Measurements from ENCODE around the gene CAB39L. TPM values are rescaled to one million over a fixed set of nuclear protein-coding genes. Genes with fewer than 3 reads are reported as not detected.

CAB39L gene
- total RNA-seq, 1 donor = 3.4 TPM

Other genes with a start within 250 kb of the CAB39L start
- gene MLNR, start 223.7 kb downstream of the CAB39L start, total RNA-seq = not detected
- gene CDADC1, start 196.1 kb downstream of the CAB39L start, total RNA-seq = 4.6 TPM
- gene SETDB2, start 210 bp upstream of the CAB39L start, total RNA-seq = 20.6 TPM
- 56.9 TPM for gene PHF11, start 51.9 kb upstream of the CAB39L start, total RNA-seq
- 19.0 TPM for gene RCBTB1, start 141.5 kb upstream of the CAB39L start, total RNA-seq
- 1.3 TPM for gene ARL11, start 184.4 kb upstream of the CAB39L start, total RNA-seq
- 20.1 TPM for gene EBPL, start 247.4 kb upstream of the CAB39L start, total RNA-seq